Measurements from ENCODE around the gene MIDN.

Gene MIDN

DNA sequence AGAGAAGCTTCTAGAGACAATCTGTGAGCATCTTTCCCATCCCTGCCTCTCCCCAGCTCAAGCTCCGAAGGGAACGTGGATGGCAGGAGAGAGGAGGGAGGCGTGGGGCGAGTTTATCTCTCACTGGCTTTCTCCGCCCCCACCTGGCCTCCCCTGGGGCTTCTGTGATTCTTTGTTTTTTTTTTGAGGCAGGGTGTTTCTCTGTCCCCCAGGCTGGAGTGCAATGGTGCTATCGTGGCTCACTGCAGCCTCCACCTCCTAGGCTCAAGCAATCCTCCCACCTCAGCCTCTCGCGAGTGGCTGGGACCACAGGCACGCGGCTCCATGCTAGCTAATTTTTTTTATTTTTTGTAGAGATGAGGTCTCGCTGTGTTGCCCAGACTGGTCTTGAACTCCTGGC is 60.3 kb downstream of the MIDN start:
- Histone ChIP-seq H4K8ac (ENCODE audit: low read depth, low read length) (no peak overlapping the region), H3K4me2 (ENCODE audit: insufficient read depth, low read length, poor library complexity, severe bottlenecking) (no peak overlapping the region), H4K91ac (ENCODE audit: low read depth, low read length, poor library complexity) (no peak overlapping the region), H3K27ac (replicated peaks; ENCODE audit: low read length) (no peak overlapping the region), H2BK15ac (ENCODE audit: low read length) (peak overlapping the region; percentile 96), H3K79me1 (ENCODE audit: low read depth, low read length) (peaks cover 2% of the 10 kb centered on the region), H2BK5ac (ENCODE audit: low read length) (no peak overlapping the region), H3K4me3 (ENCODE audit: low read length in 2 of 2) (no peak overlapping the region), H2BK12ac (ENCODE audit: low read length) (peak overlapping the region; percentile 14), H3K4me1 (ENCODE audit: control insufficient read depth in 2 of 2, insufficient read depth in 1 of 2, low read depth in 1 of 2, low read length in 2 of 2) (peaks cover 5 to 8% of the 10 kb centered on the region in 2 donors), H2AFZ (ENCODE audit: low read length) (no peak overlapping the region), H3K9me3 (replicated peaks in 1 of 2; ENCODE audit: control insufficient read depth in 2 of 2, insufficient read depth in 1 of 2, low read depth in 1 of 2, low read length in 2 of 2) (peaks cover 0 to 2% of the 10 kb centered on the region in 2 donors), H2AK5ac (ENCODE audit: low read depth, low read length) (peak overlapping the region; percentile 86), H3K14ac (ENCODE audit: low read length) (no peak overlapping the region), H3K23ac (ENCODE audit: low read depth, low read length, poor library complexity) (no peak overlapping the region), H3K27me3 (ENCODE audit: control insufficient read depth in 3 of 3, insufficient read depth in 3 of 3, low read depth in 1 of 3, low read length in 3 of 3) (peaks cover 0 to 4% (median 0%) of the 10 kb centered on the region in 3 experiments), H3K4ac (ENCODE audit: low read length) (no peak overlapping the region), H2BK120ac (ENCODE audit: low read depth, low read length) (no peak overlapping the region), H3K18ac (ENCODE audit: low read length) (peak overlapping the region; percentile 77), H3K36me3 (replicated peaks in 1 of 2; ENCODE audit: control insufficient read depth in 2 of 2, insufficient read depth in 2 of 2, low read length in 2 of 2) (no peaks in the 10 kb centered on the region), H3K9ac (ENCODE audit: low read depth, low read length, poor library complexity) (no peak overlapping the region)
- DNase-seq (ENCODE audit: low spot score), result no peak
- WGBS, 2 donors (ENCODE audit: extremely low coverage in 2 of 2, insufficient read length in 2 of 2, insufficient replicate concordance in 1 of 2), result no CpG with 5 or more reads among the region's 11 CpGs

Measured in neuronal stem cell (in vitro differentiated cells).